NCI-H1105 (cell line): ENCODE results near the gene ACAP3.

Source experiments
- DNase-seq: peaks from one replicate; lab custom pipeline; 2025; lab: John Stamatoyannopoulos, UW

ACAP3 gene

GRCh38 chr1:1299686-1300351 is 7.9 kb downstream of the ACAP3 start:
- DNase-seq: no peak

GRCh38 chr1:1298861-1299685 is 8.7 kb downstream of the ACAP3 start:
- no peak for DNase-seq

- DNase-seq: no peak
Observed at GRCh38 chr1:1297802-1298424, 9.8 kb downstream of the ACAP3 start.

GRCh38 chr1:1296070-1297061 is 11.4 kb downstream of the ACAP3 start:
- DNase-seq: no peak

GRCh38 chr1:1295154-1295923 is 12.4 kb downstream of the ACAP3 start:
- no peak for DNase-seq

- DNase-seq: no peak
Observed at GRCh38 chr1:1294250-1294890, 13.4 kb downstream of the ACAP3 start.

GRCh38 chr1:1293263-1294249 is 14.2 kb downstream of the ACAP3 start:
- no peak for DNase-seq

- DNase-seq: no peak
Observed at GRCh38 chr1:1292851-1293250, 14.9 kb downstream of the ACAP3 start.

GRCh38 chr1:1292442-1292779 is 15.3 kb downstream of the ACAP3 start:
- no peak for DNase-seq

- DNase-seq: peak; percentile 78
Observed at GRCh38 chr1:1291548-1292441, 15.9 kb downstream of the ACAP3 start.

GRCh38 chr1:1291023-1291528 is 16.7 kb downstream of the ACAP3 start:
- DNase-seq: peak; percentile 27

GRCh38 chr1:1290238-1290731 is 17.4 kb downstream of the ACAP3 start:
- peak; percentile 19 for DNase-seq

GRCh38 chr1:1287288-1288110 is 20.2 kb downstream of the ACAP3 start:
- DNase-seq: no peak

- DNase-seq: no peak
Observed at GRCh38 chr1:1286313-1287261, 21.1 kb downstream of the ACAP3 start.

GRCh38 chr1:1285611-1286311 is 22.0 kb downstream of the ACAP3 start:
- DNase-seq: no peak
